GM18861 (cell line): ENCODE data around the gene KCND3.

Experiments
- ATAC-seq: cut with Tn5 transposase; IDR thresholded peaks from one replicate; pipeline ENCODE4 v1.9.1; 2021; ENCODE audit not compliant: unreplicated experiment

The KCND3 gene

DNA sequence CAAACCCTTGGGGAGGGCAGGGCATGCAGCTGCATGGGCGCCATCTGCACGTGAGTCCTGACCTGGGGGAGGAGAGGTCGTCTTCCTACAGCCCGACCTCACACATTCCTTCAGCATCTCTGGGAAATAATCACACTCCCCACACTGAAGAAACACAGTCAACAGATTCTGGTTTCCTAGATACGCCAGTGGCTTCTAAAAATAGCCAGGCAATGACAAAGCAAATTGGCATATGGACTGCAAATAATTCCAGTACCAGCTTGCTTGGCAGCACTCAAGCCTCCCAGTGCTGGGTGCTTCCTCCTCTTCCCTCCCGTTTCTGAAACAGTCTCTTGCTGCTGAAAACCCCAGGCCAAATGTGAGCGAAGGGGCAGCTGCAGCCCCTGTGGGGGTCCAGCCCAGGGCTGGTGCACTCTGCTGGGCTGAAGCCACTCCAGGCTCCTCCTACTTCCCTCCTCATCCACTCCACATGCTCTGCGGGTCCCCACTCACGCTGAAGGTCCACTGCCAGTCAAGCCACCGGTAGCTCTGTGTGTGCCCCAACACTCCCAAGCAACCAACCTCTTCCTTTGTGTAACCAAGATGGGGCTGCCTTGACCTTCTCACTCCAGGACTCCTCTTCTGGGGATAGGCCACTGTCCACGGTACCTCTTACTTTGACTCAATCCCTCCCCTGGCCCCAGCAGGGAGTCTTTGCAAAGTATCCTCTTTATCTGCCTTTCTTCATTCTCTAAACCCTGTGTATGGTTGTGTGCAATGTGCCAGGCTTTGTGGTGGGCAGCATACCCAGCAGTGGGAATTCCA is 69.0 kb downstream of the KCND3 start:
- no peak for ATAC-seq

DNA sequence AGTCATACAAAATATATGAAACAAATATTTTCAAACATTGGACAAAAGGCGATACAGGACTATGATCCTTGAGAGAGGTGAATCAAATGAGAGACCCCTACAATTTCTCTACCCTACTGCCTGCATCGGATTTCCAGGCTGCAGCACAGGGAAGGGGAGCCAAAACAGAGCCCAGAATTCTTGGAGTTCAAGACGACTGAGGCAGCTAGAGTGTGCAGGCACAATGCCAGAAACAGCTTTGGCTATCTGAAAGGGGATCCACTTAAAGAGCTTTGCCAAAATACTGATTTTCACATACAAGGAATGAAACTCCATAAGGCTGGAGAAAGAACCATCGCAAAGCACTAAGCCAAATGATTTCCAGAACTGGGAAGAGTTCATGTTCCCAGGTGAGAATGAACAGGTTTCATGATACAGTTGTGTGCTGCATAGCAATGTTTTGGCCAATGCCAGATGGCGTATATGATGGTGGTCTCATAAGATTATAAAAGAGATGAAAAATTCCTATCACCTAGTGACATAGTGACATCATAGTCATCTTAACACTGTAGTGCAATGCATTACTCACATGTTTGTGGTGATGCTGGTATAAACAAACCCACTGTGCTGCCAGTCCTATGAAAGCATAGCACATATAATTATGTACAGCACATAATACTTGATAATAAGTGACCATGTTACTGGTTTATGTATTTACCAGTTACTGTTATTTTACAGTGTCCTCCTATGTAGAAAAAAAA is 77.5 kb downstream of the KCND3 start:
- ATAC-seq = no peak

DNA sequence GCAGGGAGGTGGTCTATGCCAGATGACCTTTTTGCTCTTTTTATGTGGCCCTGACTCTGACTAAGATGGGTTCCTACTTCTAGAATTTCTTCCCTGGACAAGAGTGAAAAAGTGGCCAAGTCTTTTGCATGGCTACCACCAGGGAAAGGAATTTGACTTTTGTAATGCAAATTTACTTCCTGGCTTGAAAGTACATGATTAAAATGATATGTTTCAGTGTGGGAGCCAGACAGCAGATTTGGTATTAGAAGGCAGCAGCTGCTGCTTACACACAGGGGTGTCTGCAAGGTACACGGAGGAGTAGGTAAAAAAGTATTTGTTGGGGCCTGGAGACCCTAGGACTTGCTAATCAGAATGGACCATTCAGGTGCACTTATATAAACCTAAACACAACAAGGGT is 78.4 kb downstream of the KCND3 start:
- ATAC-seq = no peak

DNA sequence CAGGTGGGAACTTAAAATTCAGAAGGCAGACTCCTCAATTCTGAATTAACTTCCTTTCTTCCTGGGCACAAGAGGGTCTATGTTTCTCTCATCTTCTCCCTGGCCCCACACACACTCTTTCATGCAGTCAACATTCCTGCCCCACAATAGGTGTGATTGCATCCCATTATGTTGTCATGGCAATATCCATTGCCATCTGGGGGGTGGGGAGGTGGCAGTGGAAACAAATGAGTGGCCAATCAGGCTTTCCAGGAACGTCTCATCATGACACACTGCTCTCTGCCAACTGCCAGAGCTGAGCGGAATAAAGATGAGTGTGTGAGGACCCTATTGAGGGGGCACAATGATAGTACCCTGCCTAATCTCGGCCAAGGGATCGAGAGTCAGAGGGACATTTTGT is 80.4 kb downstream of the KCND3 start:
- ATAC-seq = no peak

DNA sequence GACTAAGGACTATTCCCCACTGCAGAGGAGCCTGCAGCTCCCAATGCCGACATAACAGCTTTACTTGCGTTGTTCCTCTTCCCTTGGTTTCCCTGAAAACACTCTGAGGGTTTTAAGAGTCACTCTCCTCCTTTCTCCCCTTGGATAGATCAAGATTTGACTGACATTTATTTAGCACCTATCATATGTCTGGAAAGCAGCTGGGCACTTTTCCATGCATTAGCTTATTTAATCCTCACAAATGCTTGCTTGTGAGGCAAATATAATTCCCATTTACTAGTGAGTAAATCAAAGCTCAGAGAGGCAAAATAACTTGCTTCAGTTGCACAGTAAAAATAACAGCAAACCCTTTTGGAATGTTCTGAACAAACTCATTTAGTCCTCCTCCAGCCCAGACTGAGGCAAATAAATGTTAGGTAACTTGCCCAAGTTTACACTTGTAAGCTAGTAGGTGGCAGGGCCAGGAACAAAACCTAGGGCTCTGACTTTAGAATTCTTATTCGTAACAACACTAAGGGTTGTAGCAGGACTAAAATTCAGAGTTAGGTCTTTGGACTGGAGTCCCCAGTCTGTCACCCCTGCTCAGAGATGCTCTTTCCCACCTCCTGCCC is 81.4 kb downstream of the KCND3 start:
- ATAC-seq = no peak

DNA sequence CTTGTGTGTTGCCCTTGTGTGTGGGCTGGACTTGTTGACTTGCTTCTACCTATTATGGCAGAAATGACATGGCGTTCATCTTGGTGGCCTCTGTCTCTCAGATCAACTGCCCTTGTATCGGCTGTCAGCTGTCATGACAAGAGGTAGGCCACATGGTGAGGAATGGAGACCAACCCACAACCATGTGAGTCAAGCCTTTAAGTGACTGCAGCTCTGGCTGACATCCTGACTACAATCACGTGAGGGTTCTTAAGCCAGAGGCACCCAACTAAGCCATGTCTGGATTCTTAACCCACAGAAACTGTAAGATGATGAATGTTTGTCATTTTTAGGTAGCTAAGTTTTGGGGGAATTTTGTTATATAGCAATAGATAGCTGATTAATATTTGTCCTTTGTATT is 82.1 kb downstream of the KCND3 start:
- ATAC-seq = no peak

DNA sequence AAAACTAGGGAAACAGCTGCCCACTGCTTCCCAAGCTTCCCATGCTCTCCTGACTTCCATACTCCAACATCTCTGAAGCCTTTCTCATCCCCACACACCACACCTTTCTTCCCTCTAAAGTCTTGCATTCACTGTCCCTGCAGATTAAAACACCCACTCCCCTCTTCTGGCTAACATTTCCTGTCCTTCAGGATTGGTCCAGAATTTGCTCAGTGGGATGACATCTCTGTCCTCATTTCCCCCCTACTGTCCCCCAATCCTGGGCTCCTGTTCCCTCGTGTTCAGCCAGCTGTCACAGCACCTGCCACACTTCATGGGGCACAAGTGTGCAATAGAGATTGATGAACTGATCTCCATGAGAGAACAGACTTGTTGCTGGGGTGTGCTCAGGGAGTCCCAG is 82.7 kb downstream of the KCND3 start:
- no peak for ATAC-seq

DNA sequence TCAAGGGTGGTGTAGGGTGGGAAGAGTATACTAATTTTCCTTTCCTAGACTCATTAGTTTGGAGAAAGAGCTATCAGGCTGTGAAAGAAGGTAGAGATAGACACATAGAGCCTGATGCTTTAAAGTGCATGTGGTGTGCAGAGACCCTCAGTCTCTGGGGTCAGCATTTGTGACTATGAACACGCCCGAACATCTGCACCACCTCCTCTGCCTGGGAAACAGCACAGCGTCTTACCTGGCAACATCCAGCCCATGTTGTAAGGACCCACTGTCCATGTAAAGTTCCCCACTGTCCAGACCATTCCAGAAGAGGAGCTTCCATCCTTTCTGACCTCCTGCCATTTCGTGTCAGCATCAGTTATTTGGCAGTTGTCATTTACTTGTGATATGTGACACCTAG is 83.4 kb downstream of the KCND3 start:
- no peak for ATAC-seq

DNA sequence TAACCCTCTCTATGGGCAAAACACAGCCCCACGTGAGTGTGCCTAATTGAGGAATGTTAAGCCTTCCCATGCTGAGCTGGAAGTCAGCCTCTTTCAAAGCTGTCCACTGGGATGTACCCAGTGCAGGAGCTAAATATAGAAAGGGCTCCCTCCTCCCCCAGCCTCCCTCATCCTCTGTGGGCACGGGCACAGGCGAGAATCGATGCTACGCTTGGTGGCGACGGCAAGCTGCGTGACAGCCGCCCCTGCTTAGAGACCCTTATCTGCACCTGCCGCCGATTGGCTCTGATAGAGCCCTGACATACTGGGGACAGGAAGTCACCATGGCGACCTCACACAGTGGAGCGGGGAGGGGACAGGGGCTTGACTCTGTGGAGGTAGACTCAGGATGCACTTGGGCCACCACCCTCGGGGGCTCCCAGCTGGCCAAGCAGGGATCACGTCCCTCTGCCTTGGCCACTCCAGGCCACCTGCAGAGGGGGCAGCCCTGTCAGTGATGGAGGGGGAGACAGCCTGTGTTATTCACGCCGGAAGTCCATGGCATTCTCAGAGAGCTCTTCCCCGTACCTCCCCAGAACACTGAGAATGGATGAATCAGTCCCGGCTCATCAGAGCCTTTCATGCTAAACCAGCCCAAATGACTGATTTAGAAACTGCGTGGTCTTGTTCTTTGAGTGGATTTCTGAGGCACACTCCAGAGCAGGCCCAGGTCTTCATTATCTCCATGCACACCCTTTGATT is 84.8 kb downstream of the KCND3 start:
- no peak for ATAC-seq

DNA sequence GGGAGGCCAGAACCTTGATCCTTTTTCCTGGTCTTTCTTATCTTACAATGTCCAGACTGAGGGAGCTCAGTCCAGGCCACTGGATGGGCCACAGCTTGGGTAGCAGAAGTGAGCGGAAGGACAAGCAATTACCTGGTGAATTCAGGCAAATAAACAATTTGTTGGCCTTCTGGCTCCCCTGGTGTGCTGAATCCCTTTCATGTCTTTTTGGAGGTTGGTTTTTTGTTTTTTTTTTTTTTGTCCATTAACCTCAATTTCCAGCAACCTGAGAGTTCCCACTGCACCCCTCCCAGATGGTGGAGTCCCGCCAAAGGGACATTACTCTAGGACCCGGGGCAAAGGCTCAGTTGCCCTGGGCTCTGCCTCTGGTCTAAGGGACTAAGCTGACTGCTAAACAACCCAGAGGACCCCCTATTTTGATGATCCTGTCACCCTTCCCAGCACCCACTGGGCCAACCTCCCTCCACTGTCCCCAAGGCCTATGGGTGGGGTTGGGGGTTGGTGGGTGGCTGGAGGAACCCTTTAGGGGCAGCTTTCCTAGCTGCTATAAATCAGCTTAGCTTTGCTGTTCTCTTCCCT is 85.5 kb downstream of the KCND3 start:
- ATAC-seq = no peak

DNA sequence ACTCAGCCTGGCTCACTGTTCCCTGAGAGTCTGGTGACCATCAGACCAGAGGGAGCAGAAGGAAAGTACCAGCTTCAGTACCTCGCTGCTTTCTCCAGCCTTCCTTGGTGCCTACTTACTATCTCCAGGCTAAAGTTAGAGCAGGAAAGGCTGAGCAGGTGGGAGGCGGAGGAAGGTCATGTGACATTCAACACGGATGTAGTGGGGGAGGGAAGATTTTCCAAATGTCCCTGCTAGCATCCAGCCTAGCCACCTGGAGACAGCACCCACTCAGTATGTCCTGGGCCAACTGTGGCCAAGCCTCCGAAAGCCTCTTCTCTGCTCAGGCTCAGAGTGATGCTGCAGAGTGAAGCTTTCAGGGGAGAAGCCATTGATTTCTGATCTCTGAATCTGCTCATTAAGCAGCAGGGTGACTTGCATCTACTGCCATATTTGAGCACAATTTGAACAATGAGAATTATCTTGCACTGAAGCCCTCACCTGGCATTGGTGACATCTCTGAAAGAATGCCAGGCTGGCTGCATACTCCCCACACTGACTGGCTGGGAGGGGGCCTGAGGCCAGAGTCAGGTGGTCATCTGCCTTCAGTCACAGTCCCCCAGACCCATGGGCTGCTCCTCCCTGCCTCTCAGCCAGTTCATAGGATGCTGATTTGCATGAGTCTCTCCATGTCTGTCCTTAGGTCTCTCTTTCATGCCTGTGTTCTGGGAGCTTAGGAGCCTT is 86.2 kb downstream of the KCND3 start:
- ATAC-seq = no peak

DNA sequence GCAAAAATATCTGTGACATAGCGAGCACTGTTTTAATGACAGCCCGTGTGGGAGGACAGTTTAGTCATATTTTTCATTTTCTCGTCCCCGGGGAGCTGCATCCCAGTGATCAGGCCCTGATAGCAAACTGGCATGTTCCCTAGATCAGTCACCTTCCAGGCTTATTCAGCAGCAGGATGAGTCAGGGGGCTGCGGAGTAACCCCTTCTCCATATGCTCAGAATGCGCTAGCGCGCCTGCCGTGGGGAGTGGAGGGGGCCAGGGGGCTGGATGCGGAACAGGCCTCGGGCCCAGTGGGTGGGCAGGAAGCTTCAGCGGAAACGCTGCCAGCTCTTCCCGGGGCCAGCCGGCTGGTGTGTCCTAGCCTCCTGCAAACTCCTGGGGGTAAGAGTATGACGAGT is 94.0 kb downstream of the KCND3 start:
- no peak for ATAC-seq

DNA sequence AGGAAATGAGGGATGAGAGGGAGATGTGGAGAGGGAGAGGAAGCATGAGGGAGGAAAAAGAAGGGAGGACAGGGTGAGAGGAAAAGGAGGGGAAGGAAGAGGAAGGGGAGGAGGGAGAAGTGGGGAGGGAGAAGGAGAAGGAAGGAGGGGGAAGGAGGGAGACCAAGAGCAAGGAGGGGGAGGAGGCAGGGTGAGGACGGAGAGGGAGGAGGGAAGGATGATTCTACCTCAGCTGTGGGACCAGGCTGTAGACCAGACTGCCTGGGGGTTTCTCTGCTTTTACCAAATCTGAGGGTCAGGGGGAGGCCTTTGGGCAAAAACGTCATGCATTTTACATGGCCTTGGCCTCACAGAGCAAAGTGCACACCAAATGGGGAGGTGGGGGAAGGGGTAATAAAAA is 94.5 kb downstream of the KCND3 start:
- no peak for ATAC-seq

DNA sequence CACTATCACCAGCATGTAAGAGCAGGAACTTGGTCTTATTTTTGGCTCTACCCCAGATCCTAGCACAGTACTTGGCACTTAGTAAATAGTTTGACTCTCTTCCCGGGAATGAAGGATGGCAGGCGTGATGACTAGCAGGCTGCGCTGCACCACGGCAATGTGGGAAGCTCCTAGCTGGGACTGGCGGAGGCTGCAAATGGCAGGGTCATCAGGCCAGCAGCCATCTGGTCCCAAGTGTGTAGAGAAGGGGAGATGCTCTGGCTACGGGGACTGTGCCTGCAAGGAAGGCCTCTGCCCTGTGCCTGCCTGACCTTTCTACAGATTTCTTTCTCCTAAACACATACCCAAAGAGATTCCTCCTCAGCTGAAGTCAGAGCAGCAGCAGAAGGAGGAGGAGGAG is 95.0 kb downstream of the KCND3 start:
- ATAC-seq = no peak

DNA sequence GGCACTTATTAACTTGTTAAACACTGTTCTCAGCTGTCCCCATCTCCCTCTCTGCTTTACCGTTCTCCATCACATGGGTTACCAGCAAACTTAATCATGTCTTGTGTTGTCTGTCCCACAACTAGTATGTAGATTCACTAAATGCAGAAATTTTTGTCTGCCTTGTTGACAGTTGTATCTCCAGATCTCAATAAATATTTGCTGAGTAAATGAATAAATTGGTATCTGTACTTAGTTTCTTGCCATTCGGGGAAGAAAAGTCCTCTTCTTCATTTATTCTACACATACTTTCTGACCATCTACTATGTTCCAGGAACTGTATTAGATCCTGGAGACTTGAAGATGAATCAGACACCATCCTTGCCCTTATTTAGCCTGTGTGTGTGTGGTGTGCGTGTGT is 97.9 kb downstream of the KCND3 start:
- ATAC-seq = no peak

DNA sequence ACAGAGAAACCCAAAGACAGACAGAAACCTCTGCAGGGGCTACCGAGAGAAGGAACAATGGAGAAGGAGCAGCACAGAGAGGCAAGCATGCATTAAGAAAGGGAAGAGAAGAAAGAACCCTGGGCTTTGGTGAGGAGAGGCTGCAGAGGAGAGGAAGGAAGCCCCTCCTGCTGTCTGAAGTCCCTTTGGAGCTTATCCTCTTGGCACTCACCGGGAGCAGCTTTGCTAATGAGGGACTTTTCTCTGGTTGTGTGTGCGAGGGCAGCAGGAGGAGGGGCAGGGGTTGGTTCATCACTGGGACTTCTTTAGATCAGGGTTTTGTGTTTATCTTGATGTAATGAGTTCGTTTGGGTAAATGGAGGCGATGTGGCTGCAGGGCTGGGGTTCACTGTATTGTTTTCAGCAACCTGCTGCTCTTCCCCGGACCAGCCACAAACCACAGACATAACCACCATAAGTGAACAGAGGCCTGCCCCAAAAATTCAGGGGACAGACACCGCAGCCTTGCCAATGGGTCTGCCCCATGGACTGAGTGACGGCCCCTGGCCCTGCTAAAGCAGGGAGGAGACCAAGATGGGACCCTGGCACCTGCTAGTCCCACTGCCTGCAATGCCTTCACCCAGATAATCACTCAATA is 100.6 kb downstream of the KCND3 start:
- ATAC-seq = no peak

DNA sequence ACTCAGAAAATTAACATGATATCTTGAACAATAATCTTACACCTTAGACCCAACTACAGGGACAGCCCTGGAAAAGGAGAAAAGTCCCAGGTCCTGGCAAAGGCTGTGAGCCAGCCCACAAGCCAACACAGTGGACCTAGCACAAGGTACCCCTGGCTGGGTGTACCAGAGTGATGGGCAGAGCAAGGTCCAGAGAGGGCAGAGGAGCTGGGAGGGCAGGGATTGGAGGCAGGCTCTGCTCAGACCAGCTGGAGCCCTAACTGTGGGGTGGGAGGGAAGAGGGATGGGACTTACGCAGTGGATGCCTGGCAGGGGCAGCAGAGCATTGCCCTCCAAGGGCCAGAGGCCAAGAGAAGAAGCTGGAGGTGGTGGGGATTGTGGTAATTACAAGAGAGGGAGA is 101.6 kb downstream of the KCND3 start:
- ATAC-seq = no peak

DNA sequence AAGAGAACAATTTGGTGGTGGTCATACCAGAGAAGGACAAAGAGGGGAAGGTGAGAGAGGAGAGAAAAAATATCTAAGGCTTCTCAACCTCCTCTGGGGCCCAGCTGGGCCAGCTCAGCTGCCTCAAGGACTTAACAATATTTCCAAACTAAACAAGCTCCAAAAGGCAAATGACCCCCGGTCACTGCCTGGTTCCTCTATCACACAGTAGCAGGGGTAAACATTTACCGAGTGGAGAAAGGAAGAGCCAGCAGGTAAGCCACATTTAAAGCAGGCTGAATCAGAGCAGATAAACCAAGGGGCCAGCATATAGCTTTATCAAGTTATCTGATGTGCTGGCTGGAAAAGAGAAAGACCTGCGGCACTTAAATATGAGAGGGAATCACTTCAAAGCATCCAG is 102.1 kb downstream of the KCND3 start:
- no peak for ATAC-seq

DNA sequence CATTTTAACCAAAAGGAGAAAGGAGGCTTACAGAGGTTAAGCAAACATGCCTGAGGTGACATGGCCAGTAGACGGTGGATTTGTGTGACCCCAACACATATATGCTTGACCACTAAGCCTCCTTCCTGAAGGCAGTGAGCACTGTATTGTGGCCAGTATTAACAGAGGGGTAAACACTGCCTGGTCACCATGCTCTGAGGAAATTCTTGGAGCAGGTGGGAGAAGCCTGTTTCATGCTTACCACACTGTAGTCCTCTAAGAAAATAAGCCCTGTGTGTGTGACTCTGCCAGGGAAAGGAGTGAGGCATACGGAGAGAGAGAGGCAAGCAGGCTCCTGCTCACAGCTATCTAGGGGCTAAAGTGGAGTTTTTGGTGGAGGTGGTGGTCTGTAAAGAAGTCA is 102.7 kb downstream of the KCND3 start:
- ATAC-seq = no peak
